Stimulated activated CD8-positive, alpha-beta memory T cell treated with anti-CD3 and anti-CD28 coated beads, Interleukin-15, amount 100 ng/mL, for 1 hour (primary cell): Measurements from ENCODE around the gene TTC13.

Experiments used
- DNase-seq: peaks from one replicate; pipeline ENCODE4 v3.0.0-alpha.2; 2020; ENCODE audit warnings: low read depth

The TTC13 gene

DNA sequence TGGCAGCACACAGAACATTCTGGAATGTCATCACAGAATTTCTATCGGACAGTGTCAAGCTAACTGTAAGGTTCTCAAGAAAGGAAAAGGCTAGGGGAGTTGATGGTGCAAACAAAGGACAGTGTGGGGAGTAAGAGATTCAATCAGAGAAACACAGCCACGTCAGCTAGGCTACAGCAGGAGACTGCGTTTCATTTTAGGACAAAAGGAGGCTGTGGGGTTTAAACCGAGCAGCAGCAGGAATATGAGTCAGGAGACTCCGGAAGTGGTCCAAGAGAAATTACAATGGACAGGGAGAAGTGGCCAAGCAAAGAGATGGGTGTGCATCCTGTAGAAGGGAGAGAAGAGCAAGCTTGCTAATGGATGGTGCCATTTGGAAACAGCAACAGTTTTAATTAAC is 72.9 kb downstream of the TTC13 start:
- no peak for DNase-seq

DNA sequence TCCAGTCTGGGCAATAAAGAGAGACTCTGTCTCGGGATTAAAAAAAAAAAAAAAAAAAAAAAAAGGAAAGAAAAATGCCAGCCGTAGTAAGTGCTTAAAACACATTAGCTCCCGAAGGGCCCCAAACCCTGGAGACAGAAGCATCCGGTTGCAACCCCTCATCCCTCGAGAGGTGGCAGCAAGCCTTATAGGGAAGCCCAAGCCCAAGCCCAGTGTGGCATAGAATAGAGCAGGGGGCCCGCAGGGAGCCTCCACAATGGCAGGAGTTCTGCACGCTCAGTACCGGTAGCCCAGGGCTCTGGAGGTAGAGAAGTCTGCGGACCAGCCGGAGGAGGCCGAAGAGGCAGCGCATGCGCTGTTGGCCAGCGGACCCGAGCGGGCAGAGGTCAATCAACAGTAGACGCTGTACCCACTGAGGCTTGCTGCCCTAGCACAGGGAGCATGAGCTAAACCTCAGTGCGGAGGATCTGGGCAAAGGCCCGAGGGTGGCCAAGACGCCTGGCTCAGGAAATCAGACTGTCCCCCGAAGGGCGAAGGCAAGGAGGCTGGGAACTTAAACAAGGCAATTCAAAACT is 76.2 kb downstream of the TTC13 start:
- no peak for DNase-seq

DNA sequence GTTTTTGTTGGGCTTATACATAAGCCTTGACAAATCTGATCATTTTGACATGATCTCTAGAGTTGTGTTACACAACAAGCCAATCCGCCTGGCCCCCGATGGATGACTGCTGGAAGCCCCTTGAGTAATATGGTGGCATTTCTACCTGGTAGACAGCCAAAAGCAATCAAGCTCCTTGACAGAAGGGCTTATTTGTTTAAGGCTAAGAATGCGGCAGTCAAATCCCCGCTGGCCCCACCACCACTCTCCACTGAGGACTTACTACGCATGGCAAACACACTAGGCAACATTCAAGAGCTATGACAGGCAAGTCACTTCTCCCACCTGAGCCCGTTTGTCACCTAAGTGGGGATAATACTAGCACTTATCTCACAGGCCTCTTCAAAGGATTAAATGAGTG is 77.0 kb downstream of the TTC13 start:
- no peak for DNase-seq

DNA sequence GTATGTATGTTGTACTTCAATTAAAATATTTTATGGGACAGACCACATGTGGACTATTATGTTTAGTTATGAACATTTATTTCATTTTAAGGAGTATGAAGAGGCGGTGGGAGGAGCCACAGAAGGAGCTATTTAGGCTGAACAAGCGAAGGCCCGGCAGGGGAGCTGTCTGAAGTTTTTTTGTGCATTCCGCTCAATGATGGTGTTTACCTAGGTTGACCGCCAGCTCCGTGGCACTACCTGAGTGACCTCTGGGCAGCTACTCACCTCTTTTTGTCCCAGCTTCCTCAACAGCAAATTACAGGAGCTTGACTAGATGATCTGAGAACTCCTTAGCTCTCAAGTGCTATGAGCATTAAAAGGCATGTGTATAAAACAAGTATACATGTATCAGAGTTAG is 77.7 kb downstream of the TTC13 start:
- no peak for DNase-seq

DNA sequence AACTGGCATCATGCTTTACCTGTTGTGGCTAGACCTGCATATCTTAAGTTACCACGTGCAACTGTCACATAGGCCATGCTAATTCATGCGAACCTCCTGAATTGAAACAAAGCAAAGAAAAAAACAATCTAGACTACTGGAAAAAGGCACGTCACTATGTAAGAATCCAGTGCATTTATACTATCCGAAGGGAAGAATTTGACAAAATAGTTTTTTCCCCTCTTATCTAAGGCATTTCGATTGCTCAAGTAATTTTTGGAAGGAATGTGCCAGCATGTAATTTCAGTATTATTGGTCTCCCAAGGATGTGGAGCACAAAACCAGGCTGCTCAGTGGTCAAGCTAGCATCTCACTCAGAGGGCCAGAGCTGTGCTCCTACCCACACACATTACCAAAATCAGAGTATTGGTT is 78.8 kb downstream of the TTC13 start:
- no peak for DNase-seq

DNA sequence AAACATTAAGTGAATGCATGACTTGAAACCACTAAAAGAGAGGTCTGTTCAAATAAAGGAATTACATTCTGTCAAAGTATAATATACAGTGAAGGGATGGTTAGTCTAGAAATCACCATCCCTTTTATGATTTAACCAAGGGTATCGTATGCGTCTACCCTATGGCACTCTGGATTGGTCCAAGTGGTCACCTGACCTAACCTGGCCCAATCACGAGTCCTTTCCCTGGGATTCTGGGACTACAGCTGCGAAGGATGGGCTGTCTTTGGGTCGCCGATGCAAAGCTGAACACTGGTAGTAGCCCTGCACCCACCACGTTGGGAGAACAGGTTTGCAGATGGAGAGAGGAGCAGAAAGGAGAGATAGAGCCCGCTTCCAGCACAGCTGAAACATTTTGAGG is 79.9 kb downstream of the TTC13 start:
- DNase-seq: no peak

DNA sequence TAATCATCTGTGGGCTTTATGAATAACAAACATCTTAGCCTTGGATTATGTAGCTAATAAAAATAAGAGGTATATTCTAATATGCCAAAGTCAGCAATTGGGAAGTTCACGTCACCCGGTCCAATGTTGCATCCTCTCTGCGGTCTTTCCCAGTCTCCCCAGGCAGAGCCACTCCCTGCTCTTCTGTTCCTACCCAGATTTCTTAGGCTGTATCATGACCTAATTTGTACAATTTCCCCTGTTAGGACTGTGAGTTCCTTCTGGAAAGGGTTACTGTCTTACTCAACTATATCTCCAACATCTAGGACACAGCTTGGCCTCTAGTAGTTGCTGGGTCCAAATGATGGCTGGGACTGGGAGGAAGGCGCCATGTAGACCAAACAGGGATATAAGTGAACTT is 80.5 kb downstream of the TTC13 start:
- DNase-seq: no peak

DNA sequence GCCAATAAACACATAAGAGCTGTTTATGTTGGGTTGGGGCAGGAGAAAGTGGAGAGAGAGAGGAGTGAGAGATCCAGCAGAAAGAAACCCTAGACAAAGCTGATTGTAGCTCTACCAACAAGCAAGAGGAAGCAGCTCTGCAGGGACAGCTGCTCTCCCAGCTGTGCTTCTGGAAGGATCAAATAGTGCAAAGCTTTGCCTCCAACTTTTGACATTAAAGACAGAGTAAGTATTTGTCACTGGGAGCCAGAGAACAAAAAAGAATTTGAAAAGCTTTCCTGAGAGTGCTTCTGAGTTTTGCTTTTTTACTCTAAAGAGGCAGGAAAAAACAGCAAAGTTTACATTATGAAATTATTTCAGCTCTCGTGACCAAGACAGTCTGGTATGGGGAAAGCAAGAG is 81.9 kb downstream of the TTC13 start:
- DNase-seq: no peak

DNA sequence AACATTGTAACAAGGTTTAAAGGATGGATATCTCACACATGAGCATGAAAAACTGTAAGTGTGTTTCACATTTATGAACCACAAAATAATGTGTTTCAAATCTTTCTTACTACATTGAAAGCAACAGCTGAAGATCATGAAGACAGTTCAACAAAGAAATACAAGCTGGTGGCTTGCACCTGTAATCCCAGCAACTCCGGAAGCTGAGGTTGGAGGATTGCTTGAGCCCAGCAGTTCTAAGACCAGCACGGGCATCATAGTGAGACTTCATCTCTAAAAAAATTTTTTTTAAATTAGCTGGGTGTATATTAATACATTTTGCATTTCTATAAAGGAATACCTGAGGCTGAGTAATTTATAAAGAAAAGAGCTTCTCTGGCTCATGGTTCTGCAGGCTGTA is 83.2 kb downstream of the TTC13 start:
- DNase-seq: no peak

DNA sequence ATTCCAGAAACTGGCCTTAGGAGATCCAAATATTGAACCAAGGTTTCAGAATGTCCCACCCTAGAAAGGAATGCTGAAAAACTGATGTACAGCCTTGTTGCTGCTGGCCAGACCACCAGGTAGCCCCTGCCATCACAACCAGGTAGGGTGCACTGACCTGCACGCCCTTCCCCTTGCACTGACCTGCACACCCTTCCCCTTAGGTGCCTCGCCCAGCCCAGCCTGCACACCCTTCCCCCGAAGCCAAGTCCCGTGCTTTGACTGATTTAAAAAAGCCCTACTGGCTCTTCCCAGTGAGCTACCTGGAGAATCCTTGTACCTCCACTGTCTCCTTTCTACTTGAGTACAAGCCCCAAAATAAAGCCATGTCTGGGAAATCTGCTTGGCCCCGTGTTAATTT is 84.0 kb downstream of the TTC13 start:
- no peak for DNase-seq

DNA sequence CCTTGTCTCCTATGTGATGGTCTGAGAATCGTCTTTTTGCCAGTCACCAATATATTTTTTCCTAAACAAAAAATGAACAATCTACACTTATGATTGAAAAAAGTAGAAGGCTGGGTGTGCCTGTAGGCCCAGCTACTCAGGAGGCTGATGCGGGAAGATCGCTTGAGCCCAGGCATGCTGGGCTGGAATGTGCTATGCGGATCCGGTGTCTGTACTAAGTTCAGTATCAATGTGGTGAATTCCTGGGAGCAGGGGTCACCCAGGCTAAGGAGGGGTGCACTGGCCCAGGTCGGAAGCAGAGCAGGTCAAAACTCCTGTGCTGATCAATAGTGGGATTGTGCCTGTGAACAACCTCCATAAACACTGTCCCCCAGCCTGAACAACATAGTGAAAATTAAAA is 84.6 kb downstream of the TTC13 start:
- DNase-seq: no peak

DNA sequence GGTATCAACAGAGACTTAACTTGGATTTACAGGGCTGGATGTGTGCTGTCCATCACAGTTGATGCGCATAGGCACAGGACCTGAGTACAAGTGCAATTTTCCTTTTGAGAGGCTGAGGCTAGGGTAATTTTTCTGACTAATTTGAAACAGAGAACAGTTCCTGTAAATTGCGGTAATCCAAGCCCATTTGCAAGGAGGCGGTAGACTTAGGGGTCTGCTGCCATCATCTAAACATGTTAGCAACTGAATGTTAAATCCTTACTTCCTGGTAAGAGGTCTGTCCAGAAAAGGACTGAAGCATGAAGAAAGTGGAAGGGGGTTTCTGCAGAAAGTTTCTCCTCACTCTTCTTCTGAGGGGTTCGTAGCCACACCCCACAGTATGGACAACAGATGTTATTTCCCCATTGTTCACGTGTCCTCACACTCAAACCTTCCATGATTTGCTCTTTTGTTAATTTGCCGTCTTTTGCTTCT is 86.6 kb downstream of the TTC13 start:
- no peak for DNase-seq

DNA sequence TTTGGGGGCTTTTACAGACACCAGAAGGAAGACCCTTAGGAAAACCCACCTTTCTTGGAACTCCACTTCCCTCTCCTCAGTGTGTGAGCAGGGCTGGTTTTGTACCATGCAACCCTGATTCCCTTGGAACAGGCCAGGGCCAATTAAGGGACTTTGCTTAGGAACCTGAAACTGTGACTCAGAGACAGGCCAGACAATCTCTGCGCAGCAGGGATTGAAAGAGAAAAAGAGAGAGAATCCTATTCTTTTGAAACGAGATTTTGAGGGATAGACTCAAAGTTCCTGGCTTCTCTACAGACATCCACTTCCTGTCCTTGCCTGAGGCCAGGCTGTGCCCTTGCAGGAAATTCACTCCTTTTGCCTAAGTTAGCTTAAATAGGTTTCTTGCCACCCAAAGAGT is 87.2 kb downstream of the TTC13 start:
- DNase-seq: no peak

DNA sequence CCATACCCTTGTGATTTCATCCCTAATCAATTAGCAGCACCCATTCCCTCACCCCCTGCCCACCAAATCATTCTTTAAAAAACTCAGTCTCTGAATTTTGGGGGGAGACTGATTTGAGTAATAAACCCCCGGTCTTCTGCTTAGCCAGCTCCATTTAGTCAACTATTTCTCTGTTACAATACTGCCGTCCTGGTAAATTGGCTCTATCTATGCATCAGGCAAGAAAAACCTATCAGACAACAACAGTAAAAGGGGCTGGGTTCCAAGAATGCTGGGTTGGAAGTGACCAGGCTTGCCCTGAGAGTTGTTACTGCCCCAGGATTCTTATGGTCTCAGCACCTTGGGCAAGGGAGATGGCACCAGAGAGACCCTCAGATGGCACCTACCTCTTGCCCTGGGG is 94.0 kb downstream of the TTC13 start:
- no peak for DNase-seq

DNA sequence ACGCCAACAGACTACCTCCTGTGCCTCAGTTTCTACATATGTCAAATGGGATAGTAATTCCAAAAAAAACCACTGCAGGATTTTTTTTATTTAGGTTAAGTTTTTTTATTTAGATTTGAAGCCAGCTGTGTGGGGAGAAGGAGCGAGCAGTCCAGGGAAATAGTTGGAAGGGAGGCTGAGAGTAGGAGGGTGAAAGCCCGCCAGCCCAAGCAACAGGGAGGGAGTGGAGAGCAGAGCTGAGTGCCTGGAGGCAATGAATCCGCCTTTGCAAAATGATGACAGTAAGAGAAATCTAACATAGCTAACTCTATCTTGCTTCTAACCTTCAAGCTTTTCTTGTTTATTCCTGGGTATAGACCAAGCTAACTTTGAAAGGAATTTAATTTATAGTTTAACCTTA is 94.7 kb downstream of the TTC13 start:
- DNase-seq: no peak

DNA sequence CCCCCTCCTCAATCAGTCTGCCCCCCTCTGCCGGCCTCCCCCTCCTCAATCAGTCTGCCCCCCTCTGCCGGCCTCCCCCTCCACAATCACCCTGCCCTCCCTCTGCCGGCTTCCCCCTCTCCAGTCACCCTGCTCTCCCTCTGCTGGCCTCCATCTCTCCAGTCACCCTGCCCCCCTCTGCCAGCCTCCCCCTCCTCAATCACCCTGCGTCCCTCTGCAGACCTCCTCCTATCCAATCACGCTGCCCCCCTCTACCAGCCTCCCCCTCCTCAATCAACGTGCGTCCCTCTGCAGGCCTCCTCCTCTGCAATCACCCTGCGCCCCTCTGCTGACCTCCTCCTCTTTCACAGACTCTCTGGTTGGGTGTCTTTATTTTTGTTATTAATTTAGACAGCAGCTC is 98.9 kb downstream of the TTC13 start:
- no peak for DNase-seq

DNA sequence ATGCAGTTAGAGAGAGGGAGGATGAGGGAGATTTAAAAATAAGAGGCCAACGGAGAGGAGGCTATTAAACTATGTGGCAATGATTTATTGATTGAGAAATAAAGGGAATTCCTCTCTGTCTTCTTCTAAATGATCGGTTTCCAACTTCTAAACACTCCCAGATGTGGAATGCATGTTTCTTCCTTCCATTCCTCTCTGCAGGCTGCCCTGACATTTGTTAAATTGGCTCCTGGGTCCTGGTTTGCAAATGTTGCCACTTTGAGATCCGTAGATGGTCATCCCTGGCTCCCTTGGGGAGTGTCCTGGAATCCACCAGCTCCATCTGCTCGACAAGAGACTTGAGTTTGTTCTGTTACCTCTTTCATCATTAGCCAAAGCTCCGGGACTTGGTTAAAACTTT is 100.1 kb downstream of the TTC13 start:
- no peak for DNase-seq

DNA sequence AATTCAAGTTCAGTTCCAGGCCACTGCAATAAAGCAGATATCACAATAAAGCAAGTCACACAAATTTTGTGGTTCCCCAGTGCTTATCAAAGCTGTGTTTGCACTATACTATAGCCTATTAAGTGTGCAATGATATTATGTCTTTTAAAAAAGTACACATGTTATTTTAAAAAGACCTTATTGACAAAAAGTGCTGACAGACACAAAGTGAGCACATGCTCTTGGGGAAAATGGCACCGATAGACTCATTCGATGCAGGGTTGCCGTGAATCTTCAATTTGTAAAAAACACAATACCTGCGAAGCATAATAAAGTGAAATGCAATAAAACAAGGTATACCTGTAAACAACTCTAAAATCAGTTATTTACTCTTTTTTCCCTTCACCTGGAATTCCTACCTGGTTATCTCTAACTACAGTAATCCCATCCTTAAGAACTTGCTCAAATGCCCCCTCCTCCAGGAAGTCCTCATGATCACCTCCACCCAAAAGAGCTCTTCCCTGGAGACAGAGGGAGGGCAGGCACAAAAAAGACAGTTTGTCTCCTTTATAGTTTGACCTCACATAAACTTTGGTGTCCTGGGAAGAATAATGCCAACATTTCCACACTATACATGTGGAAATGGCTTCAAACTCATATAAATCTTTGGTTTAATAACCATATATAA is 100.6 kb downstream of the TTC13 start:
- no peak for DNase-seq

DNA sequence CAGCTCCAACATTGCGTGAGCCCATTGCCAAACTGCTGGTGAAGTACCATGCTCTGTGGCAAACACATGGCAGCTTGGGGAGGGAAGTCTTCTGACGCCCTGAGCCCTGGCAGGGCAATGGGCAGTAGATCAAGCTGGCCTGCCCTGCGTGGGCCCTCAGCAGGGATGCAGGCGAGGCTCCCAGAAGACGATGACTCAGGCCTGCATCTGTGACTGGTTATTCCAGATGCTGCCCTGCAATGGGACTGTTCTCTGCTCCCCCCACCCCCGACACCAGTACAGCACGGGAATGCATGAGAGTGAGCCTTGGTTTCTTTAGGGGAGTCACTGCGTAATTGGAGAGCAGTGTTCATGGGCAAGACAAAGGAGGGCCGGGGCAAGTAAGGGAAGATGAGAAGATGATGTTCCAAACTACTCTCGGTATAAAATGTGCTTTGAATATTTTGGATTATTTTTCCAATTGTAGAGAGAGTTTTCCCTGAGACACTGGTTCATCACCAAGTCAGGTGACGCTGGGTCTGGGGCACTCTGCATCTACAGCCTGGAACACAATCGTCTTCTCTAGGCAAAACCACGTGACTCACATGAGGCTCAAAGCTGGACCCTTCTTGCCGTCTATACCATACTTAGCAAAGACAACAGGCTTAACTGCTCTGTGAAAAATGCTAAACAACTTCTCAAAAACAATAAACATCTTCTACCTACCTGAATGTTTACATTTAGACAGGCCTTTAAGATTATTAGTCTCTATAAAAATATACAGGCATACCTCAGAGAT is 101.3 kb downstream of the TTC13 start:
- no peak for DNase-seq

DNA sequence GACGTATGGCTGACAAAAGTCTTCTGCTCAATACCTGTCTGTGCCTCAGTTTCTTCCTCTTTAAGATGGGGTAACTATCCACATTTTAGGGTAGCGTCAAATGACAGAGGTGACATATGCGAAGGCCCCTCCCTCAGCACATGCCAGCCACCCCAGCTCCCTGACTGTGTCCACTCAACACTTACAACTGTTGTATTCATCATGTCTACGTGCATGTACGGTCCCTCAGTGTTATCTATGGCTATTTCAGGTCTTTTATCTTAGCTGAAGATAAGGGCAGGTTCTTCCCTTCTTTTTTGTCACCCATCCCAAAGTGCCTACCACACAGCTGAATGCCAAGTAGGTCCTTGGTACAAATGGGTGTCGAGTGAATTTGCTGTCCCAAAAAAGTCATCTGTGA is 102.0 kb downstream of the TTC13 start:
- DNase-seq: no peak

DNA sequence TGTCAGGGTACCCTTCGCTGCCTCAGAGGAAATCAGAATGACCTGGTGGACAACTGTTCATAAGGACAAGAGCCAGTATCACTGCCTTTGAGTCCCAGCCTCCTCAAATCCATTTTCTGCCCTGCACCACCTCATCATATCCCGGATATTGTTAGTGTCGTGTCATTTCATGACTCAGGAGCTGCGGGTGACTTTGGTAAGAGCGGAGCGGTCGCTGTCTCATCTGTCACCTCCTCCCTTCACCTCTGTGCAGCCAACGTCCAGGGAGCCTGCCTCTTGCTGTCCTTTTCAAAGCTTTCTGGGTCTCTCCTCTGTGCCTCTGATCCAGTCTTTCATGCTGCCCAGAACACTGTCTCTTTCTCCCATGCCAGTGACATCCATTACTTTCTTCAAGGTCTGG is 103.3 kb downstream of the TTC13 start:
- no peak for DNase-seq

DNA sequence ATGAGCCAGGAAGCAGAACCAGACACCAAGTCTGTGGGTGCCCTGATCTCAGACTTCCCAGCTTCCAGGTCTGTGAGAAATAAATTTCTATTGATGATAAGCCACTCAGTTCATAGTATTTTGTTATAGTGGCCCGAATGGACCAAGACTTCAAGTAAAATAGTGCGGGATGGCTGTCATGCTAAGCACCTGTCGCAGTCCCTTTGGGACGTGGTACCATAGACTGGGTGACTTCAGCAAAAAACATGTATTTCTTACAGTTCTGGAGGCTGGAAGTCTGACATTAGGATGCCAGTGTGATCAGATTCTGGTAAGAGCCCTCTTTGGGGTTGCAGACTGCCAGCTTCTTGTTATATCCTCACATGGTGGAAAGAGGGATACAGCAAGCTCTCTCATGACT is 107.7 kb downstream of the TTC13 start:
- DNase-seq: no peak

DNA sequence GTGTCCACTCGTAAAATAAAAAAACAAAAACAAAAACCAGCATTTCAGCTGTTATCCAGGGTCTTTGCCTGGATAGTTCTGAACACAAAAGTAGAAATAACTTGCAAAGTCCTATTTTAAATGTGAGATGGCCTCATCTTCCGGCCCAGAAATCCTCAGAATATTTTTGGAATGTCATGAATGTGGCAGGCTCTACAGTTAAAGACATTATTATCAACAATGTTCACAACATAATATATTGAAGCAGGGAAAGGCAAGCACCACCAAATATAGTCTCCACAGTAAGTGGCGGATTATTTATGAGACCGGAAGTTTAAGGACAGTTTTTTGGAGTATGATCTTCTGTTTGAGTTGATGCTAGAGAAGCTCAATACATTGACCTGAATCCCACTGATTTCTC is 109.2 kb downstream of the TTC13 start:
- DNase-seq: no peak
